Measurements from ENCODE around the gene RNF144A.

- TF ChIP-seq CTCF (CRISPR knock-in tag; IDR thresholded peaks at IDR 0.05): no peak
- no peak for TF ChIP-seq POLR2A (IDR thresholded peaks at IDR 0.05; ENCODE audit: insufficient read depth in 1 of 2, low read depth in 2 of 2, low read length in 2 of 2)
- no peak for TF ChIP-seq SNRNP70 (IDR thresholded peaks at IDR 0.05; ENCODE audit: low read depth, low read length)
- no peak for TF ChIP-seq EZH2 (conservative IDR thresholded peaks at IDR 0.05; ENCODE audit: low read depth, low read length)
- TF ChIP-seq RERE (CRISPR knock-in tag; IDR thresholded peaks at IDR 0.05; ENCODE audit: low read depth): no peak
- TF ChIP-seq, protein P1, sequence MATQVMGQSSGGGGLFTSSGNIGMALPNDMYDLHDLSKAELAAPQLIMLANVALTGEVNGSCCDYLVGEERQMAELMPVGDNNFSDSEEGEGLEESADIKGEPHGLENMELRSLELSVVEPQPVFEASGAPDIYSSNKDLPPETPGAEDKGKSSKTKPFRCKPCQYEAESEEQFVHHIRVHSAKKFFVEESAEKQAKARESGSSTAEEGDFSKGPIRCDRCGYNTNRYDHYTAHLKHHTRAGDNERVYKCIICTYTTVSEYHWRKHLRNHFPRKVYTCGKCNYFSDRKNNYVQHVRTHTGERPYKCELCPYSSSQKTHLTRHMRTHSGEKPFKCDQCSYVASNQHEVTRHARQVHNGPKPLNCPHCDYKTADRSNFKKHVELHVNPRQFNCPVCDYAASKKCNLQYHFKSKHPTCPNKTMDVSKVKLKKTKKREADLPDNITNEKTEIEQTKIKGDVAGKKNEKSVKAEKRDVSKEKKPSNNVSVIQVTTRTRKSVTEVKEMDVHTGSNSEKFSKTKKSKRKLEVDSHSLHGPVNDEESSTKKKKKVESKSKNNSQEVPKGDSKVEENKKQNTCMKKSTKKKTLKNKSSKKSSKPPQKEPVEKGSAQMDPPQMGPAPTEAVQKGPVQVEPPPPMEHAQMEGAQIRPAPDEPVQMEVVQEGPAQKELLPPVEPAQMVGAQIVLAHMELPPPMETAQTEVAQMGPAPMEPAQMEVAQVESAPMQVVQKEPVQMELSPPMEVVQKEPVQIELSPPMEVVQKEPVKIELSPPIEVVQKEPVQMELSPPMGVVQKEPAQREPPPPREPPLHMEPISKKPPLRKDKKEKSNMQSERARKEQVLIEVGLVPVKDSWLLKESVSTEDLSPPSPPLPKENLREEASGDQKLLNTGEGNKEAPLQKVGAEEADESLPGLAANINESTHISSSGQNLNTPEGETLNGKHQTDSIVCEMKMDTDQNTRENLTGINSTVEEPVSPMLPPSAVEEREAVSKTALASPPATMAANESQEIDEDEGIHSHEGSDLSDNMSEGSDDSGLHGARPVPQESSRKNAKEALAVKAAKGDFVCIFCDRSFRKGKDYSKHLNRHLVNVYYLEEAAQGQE (IDR thresholded peaks at IDR 0.05; ENCODE audit: borderline replicate concordance in 1 of 2, low read depth in 1 of 2, low read length in 2 of 2): no peak
- TF ChIP-seq ZNF781 (CRISPR knock-in tag; IDR thresholded peaks at IDR 0.05; ENCODE audit: borderline replicate concordance, not compliant biosample characterization): no peak
- TF ChIP-seq SAFB2 (CRISPR knock-in tag; IDR thresholded peaks at IDR 0.05; ENCODE audit: borderline replicate concordance, low read depth): no peak
- TF ChIP-seq PITX1 (CRISPR knock-in tag; IDR thresholded peaks at IDR 0.05): no peak
- TF ChIP-seq MAX (IDR thresholded peaks at IDR 0.05): no peak
- TF ChIP-seq RFX1 (IDR thresholded peaks at IDR 0.05): no peak
These were observed 9.0 kb downstream of the RNF144A start for GRCh38 chr2:6926071-6926732.

Measured in HepG2 (cell line).